Right lung (tissue), 5 donors: Measurements from ENCODE around the gene DSC3. TPM values are rescaled to one million over a fixed set of nuclear protein-coding genes. Genes with fewer than 3 reads are reported as not detected.

ENCODE experiments used
- DNase-seq, 2 donors: peaks; one replicate each; pipeline ENCODE4 v3.0.0-alpha.2; 2013
- polyA plus RNA-seq, 5 donors: library from polyadenylated mRNA; unstranded; fragments of 120-200 nt; gene quantifications; one replicate each; pipeline versions ENCODE4 v1.2.1 to v1.2.3, GENCODE V29; 2013; ENCODE audit warnings: inconsistent platforms in 1 of 5, low replicate concordance in 1 of 5; ENCODE audit not compliant: insufficient read length in 5 of 5, insufficient read depth in 1 of 5

The DSC3 gene
- polyA plus RNA-seq, 5 donors: 0.10 to 0.52 (median 0.19) TPM

DNA sequence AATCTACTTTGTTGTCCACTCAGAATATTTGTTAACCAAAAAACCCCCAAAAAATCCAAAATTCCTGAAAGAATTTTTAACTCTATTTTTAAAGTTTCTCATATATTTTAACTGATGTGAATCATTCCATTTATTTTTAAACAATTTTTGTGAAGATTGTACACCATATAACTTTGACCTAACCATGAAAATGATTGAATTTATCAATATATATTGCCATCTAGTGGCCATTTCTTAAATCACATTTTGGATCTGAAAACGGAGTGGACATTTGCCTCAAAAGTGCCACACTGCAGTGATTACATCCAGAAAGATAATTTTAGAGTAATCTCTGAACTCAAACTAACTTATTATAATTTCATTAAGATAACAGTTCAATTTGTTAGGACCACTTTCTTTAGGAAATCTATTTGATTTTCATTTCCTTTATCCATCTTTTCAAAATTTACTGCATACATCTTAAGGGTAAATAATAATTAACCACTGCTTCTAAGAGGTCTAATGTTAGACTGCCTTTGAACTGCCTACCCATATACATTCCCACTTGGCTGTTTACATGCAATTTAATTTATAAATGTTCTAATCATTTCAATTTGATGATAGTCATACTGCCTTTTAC is 71.1 kb downstream of the DSC3 start:
- DNase-seq: peak in 1 of 2 donors; percentile 12

DNA sequence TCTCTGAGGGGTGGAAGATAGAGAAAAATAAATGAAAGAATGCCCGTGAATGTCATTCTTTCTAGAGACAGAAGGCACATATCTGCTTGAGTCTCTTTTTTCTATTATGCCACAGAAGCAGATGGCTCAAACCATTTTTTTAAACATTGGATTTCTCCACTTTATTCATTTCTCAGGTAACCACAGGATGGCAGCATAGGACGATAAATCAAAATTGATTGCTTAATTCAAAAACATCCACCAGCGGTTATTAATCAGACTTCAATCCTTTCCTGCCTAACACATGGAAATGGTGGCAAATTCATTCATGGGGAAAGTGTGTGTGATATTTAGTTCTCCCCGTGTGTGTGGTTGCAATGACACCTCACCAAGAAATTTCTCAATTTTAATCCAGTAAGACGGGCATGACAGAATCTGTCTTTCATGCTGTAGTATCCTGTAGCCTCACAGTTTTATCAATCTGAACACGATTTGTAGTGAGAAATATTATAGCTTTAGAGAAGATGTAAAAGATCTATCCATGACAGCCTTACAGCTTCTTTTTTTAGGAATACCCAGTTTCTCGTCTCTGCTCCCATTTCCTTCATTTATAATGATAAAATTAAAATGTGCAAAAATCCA is 72.2 kb downstream of the DSC3 start:
- no peak for DNase-seq

DNA sequence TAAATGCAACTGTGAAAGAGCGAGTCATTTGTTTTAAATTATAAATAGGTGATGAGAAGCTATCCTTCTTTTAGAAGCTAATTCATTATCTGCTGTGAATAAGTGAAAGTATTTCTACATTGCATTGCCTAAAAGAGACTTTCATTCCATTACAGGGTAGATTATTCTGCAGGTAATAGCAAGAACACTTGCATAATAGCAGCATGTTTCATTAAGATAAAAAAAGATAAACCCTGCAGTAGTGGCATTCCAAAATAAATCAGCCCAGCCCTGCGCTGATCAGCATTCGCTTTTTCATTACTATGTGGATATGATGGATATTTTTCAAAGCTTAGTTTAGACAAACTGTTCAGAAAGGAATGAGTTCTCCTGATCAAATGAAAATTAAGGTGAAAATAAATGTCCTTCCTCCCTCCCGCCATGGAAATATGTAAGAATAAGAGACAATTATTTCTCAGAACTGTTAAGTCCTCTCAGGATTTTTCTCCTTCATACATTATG is 72.8 kb downstream of the DSC3 start:
- no peak for DNase-seq

DNA sequence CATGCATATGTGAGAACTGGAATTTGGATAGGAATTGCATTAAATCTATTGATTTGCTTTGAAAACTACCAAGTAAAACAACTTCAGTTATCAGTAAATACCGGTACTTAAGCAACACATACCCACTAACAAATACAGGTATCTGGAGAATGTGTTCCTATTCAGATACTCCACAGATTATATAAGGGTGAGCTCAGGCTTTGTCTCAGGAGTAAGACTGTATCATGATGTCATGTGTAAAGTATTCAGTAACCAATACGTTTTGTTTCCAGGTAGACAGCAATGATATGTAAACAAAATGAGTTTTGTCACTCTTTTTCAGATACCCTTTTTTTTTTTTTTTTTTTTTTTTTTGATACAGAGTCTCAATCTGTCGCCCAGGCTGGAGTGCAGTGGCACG is 74.8 kb downstream of the DSC3 start:
- no peak for DNase-seq

DNA sequence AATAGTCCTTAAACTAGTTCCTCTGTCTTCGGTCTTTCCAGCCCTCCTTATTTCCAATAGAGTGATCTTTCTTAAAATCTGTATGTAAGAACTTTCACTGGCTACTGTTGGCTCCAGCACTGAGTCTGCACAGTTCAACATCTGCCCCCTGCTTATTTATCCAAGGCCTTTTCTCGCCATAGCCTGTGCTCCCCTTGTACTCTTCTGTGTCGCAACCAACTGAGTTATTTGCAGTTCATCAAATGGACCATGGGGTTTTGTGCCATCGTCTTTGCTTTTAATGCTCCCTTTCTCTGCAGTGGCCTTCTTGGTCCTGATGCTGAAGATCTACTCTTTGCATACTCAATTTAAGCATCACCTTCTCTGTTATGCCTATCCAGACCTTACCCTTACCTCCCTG is 77.3 kb downstream of the DSC3 start:
- DNase-seq: no peak

DNA sequence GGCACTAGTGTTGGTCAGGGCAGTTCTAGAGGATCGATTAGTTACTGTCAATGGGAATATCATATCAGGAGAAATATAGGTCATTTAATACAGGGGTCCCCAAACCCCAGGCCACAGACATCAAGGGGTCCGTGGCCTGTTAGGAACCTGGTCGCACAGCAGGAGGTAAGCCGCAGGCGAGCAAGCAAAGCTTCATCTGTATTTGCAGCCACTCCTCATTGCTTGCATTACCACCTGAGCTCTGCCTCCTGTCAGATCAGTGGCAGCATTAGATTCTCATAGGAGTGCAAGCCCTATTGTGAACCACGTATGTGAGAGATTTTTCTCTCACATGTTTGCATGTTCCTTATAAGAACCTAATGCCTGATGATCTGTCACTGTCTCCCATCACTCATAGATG is 81.9 kb downstream of the DSC3 start:
- no peak for DNase-seq

DNA sequence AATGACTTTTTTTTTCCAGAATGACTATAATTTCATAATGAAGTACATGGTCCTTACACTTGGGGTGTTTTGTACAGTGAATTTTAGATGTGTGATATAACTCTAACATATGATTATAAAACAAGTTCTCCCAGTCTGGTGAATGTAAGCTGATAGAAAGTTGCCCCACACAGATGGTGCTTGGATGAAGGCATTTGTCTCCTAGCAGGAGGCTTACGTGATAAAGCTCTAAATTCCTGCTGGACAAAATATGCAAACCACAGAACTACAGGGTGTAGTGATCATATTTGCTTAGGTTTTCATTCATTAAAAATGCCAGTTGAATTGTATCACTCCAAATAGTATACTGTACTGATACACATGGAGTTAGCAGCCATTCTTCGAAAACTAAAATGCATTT is 85.5 kb downstream of the DSC3 start:
- DNase-seq: no peak

DNA sequence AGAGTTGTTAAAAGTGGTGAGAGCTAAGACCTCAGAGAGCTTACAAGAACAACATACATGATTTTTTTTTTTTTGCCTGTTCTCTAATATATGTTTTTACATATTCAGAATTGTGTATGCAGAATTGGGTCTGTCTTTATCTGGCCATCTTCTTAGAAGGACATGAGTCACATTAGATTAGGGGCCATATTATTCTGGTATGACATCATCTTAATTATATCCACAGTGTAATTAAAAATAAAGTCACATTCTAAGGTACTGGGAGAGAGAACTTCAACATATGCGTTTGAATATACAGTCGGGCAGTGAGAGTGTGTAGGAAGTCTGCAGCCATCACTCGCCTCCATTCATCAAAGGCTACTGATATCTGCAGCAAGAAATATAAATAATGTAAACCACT is 88.3 kb downstream of the DSC3 start:
- no peak for DNase-seq

DNA sequence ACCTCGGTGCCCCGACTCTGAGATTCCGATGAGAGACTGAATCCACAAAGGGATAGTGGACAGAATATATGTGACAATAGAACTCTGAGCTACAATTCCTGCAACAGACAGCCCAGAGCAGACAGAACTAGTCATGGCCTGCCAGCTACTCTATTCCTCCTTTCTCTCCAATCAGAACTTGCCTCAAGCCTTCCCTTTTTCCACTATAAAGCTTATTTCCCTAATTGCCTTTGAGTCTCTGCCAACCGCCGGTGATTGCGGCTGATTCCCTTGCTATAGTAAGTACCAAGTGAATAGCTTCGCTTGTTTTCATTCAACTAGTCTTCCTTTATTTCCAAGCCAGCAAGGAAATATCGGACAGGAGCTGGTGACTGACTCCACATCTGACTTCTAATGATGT is 96.8 kb downstream of the DSC3 start:
- DNase-seq: no peak

DNA sequence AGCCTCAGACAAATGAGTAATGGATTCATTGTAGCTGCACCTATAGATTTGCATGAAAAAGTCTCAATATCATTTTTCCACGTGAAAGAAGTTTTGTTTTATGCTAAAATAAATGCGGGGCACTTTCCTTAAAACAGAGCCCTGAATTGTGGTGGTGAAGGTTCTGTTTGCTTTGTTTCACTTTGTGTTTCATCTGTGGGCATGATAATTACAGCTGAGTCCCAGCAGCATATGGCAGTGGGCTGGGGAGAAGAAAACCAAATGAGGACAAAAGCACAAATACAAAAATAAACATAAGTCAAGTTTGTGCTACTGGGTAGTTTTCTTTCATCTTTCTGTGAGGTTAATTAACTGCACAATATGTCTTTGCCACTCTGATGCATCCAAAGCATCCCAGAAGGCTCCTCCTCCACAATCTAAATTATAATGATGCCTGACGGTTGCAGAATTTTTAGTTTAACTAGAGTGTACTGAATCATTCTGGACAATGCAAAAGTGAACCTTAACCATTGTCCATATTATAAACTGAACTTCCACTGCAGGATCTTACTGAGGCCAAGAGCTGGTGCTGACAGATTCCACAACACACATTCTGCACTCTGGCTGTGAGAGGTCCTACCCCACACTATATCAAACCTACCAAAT is 97.6 kb downstream of the DSC3 start:
- DNase-seq: no peak

DNA sequence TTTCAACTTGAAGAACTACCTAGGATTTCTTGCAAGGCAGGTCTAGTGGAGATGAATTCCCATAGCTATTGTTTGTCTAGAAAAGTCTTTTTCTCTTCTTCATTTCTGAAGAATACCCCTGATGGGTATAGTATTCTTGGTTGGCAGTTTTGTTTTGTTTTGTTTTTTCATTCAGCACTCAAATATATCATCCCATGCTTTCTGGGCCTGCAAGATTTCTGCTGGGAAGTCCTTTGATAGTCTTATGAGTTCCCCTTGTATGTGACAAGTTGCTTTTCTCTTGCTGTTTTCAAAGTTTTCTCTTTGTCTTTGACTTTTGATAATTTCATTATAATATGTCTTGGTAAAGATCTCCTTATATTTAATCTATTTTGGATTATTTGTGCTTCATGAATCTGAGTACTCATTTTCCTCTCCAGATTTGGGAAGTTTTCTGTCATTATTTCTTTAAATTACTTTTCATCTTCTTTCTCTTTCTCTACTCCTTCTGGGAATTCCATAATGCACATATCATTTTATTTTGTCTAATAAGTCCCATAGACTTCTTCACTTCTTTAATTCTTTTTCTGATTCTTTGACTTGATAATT is 101.5 kb downstream of the DSC3 start:
- no peak for DNase-seq

Other genes with a start within 250 kb of the DSC3 start
- gene DSC2, start 59.7 kb upstream of the DSC3 start, polyA plus RNA-seq: 10 to 100 TPM in 4 of 5 donors, 1 to 10 TPM in 1; 8.7 to 18.3 (median 13.4) TPM
- gene DSC1, start 120.1 kb upstream of the DSC3 start, polyA plus RNA-seq: under 1 TPM in 1 of 5 donors, not detected in 4; 0.04 TPM